GM23338 (cell line): Measurements from ENCODE around the gene PRR33. TPM values are rescaled to one million over a fixed set of nuclear protein-coding genes. Genes with fewer than 3 reads are reported as not detected.
"Not testable (repeated sequence)": the region's sequence is repeated elsewhere in the genome, so short reads cannot be mapped to it uniquely, and the experiment has no call there.

Experiments used
- ATAC-seq: fragments of 200-7000 bp; cut with Tn5 transposase; 3 replicates; pipeline ENCODE4 v1.9.1; 2020
- DNase-seq: peaks from one replicate; pipeline ENCODE4 v3.0.0-alpha.2; 2015; ENCODE audit warnings: low spot score
- H2AFZ ChIP-seq: fragments of 200-600 bp; sonication (generic); 2 replicates; pipeline ENCODE4 v1.8.0; 2016; ENCODE audit warnings: antibody characterized with exemption, mild to moderate bottlenecking, moderate library complexity
- H3F3A ChIP-seq: fragments of 200-600 bp; sonication (generic); replicated peaks from 2 replicates; pipeline ENCODE4 v1.8.0; 2017; ENCODE audit warnings: antibody characterized with exemption, mixed run types, low read depth
- H3K27ac ChIP-seq: fragments of 200-600 bp; sonication (generic); 2 replicates; pipeline ENCODE4 v1.6.1; 2016; ENCODE audit warnings: low read depth
- H3K27me3 ChIP-seq: fragments of 200-600 bp; sonication (generic); 2 replicates; pipeline ENCODE4 v1.8.0; 2016; ENCODE audit warnings: mild to moderate bottlenecking, mixed run types, moderate library complexity; ENCODE audit not compliant: insufficient read depth
- H3K36me3 ChIP-seq: fragments of 200-600 bp; sonication (generic); 2 replicates; pipeline ENCODE4 v1.8.0; 2016; ENCODE audit warnings: mild to moderate bottlenecking; ENCODE audit not compliant: insufficient read depth
- H3K4me1 ChIP-seq: fragments of 200-600 bp; sonication (generic); 2 replicates; pipeline ENCODE4 v1.8.0; 2016; ENCODE audit warnings: mild to moderate bottlenecking, moderate library complexity; ENCODE audit not compliant: insufficient read depth
- H3K4me2 ChIP-seq: fragments of 200-600 bp; sonication (generic); 2 replicates; pipeline ENCODE4 v1.7.1; 2017; ENCODE audit warnings: mixed run types
- H3K4me3 ChIP-seq: fragments of 200-600 bp; sonication (generic); 2 replicates; pipeline ENCODE4 v1.6.1; 2016; ENCODE audit warnings: mixed run types
- H3K79me2 ChIP-seq: fragments of 200-600 bp; sonication (generic); replicated peaks from 2 replicates; pipeline ENCODE4 v1.8.0; 2017; ENCODE audit warnings: mild to moderate bottlenecking; ENCODE audit not compliant: insufficient read depth
- H3K9me2 ChIP-seq: fragments of 200-600 bp; sonication (generic); 2 replicates; pipeline ENCODE4 v1.8.0; 2017; ENCODE audit not compliant: insufficient read depth
- H4K20me1 ChIP-seq: fragments of 200-600 bp; sonication (generic); replicated peaks from 2 replicates; pipeline ENCODE4 v1.8.0; 2017; ENCODE audit warnings: mild to moderate bottlenecking; ENCODE audit not compliant: insufficient read depth
- H3K27ac Mint-ChIP-seq: 2 replicates; pipeline ENCODE4 v1.8.0; 2020; ENCODE audit warnings: inconsistent platforms, mild to moderate bottlenecking, moderate library complexity, mixed read lengths
- H3K27me3 Mint-ChIP-seq: 3 replicates; pipeline ENCODE4 v1.8.0; 2022; ENCODE audit warnings: low read depth, mild to moderate bottlenecking, moderate library complexity, mixed read lengths, inconsistent platforms; ENCODE audit not compliant: insufficient read depth, poor library complexity
- H3K36me3 Mint-ChIP-seq: 3 replicates; pipeline ENCODE4 v1.8.0; 2021; ENCODE audit warnings: low read depth, mild to moderate bottlenecking, inconsistent platforms, moderate library complexity, mixed read lengths
- H3K4me1 Mint-ChIP-seq: 3 replicates; pipeline ENCODE4 v1.8.0; 2020; ENCODE audit warnings: mild to moderate bottlenecking, inconsistent platforms, mixed read lengths
- H3K4me3 Mint-ChIP-seq: 3 replicates; pipeline ENCODE4 v1.8.0; 2021; ENCODE audit warnings: moderate library complexity, mild to moderate bottlenecking, inconsistent platforms, mixed read lengths
- H3K9me3 Mint-ChIP-seq: 3 replicates; pipeline ENCODE4 v1.8.0; 2020; ENCODE audit warnings: moderate library complexity, mild to moderate bottlenecking, inconsistent platforms, mixed read lengths
- CREB1 ChIP-seq: fragments of 250-450 bp; sonication (Bioruptor Pico); IDR thresholded peaks from 2 replicates; pipeline ENCODE4 v1.5.0; 2020; ENCODE audit warnings: low read depth, mild to moderate bottlenecking, moderate library complexity
- CTCF ChIP-seq, 2 experiments: fragments of 200-600 bp in 1 of 2; sonication (generic) in 1 of 2; conservative IDR thresholded peaks; 2 replicates each; pipeline versions ENCODE4 v1.5.1 to v1.6.1; 2016 to 2017; ENCODE audit warnings: antibody characterized with exemption in 2 of 2, low read depth in 2 of 2, mild to moderate bottlenecking in 2 of 2, moderate library complexity in 1 of 2
- POLR2AphosphoS5 ChIP-seq: IDR thresholded peaks from 2 replicates; pipeline ENCODE4 v1.6.1; 2016; ENCODE audit warnings: antibody characterized with exemption, low read depth
- REST ChIP-seq: IDR thresholded peaks from one replicate; pipeline ENCODE4 v1.6.1; 2018; ENCODE audit warnings: antibody characterized with exemption; ENCODE audit not compliant: unreplicated experiment
- STAT1 ChIP-seq: IDR thresholded peaks from one replicate; pipeline ENCODE4 v1.6.1; 2016; ENCODE audit warnings: antibody characterized with exemption; ENCODE audit not compliant: unreplicated experiment
- ZNF114 ChIP-seq: fragments of 250-450 bp; sonication (Bioruptor Pico); IDR thresholded peaks from 2 replicates; pipeline ENCODE4 v1.5.0; 2020; ENCODE audit warnings: mild to moderate bottlenecking, moderate library complexity
- polyA plus RNA-seq: library from polyadenylated mRNA; unstranded; fragments of >200 nt; fragmentation: Nextera tagmentation; extraction: Ambion mirVana; gene quantifications from 2 replicates; pipeline ENCODE4 v1.2.1, GENCODE V29; 2016
- total RNA-seq: library from RNA; depleted of rRNA; stranded (reverse); fragments of >200 nt; shearing (Covaris generic); gene quantifications from 2 replicates; pipeline ENCODE4 v1.2.3, GENCODE V29; 2014

Gene PRR33
- total and polyA plus RNA-seq, 2 experiments from 2014 or later: not detected

- DNase-seq, H3K27me3 Mint-ChIP-seq, H3K9me2 ChIP-seq, H3K4me1 Mint-ChIP-seq, H3K4me2 ChIP-seq, ATAC-seq, H3F3A ChIP-seq, H3K4me3 Mint-ChIP-seq, H3K4me1 ChIP-seq, H3K27ac ChIP-seq, H3K36me3 Mint-ChIP-seq, H2AFZ ChIP-seq, H3K36me3 ChIP-seq, H3K27me3 ChIP-seq, H3K9me3 Mint-ChIP-seq, H3K4me3 ChIP-seq, H3K27ac Mint-ChIP-seq, H4K20me1 ChIP-seq, H3K79me2 ChIP-seq: not testable (repeated sequence)
These were observed 17.1 kb downstream of the PRR33 start for GRCh38 chr11:1874441-1875092.

GRCh38 chr11:1873813-1874150 lies 17.9 kb downstream of the PRR33 start:
- not testable (repeated sequence) for H3K4me1 Mint-ChIP-seq, H3K36me3 ChIP-seq, H3K4me2 ChIP-seq, H3K79me2 ChIP-seq, H3K9me3 Mint-ChIP-seq, H3K27ac Mint-ChIP-seq, DNase-seq, H3K36me3 Mint-ChIP-seq, H3K27me3 ChIP-seq, H3K4me1 ChIP-seq, H3K4me3 Mint-ChIP-seq, H3K27ac ChIP-seq, H3F3A ChIP-seq, H3K27me3 Mint-ChIP-seq, ATAC-seq, H3K9me2 ChIP-seq, H4K20me1 ChIP-seq, H2AFZ ChIP-seq, H3K4me3 ChIP-seq

- H3K36me3 Mint-ChIP-seq: no peaks in the 10 kb centered on the region
- H3K4me2 ChIP-seq: no peak overlapping the region
- no peaks in the 10 kb centered on the region for H3K79me2 ChIP-seq
- ATAC-seq (no peak), DNase-seq (no peak)
- H3K9me2 ChIP-seq: no peaks in the 10 kb centered on the region
- no peak overlapping the region for H3K27ac ChIP-seq
- H3F3A ChIP-seq: no peaks in the 10 kb centered on the region
- peaks cover 2% of the 10 kb centered on the region; the same call in 2 of the 3 replicates for H3K4me1 Mint-ChIP-seq
- H3K4me1 ChIP-seq: no peaks in the 10 kb centered on the region
- H3K27ac Mint-ChIP-seq: no peak overlapping the region
- H3K4me3 Mint-ChIP-seq: no peak overlapping the region
- H3K4me3 ChIP-seq: no peak overlapping the region
- H3K9me3 Mint-ChIP-seq: no peaks in the 10 kb centered on the region
- H3K36me3 ChIP-seq: no peaks in the 10 kb centered on the region
- no peaks in the 10 kb centered on the region for H3K27me3 ChIP-seq
- no peaks in the 10 kb centered on the region for H4K20me1 ChIP-seq
- peaks cover 6% of the 10 kb centered on the region for H3K27me3 Mint-ChIP-seq
- no peak overlapping the region for H2AFZ ChIP-seq
- TF ChIP-seq CTCF (conservative IDR thresholded peaks at IDR 0.05; ENCODE audit: low read depth in 2 of 2) (no peak), ZNF114 (CRISPR knock-in tag) (no peak), REST (no peak), CREB1 (CRISPR knock-in tag) (no peak), POLR2AphosphoS5 (no peak), STAT1 (no peak)
These were observed 18.5 kb downstream of the PRR33 start for GRCh38 chr11:1873048-1873812.
